Adipocyte (in vitro differentiated cells): ENCODE results near the gene OSTM1.

Experiments
- DNase-seq: peaks from one replicate; pipeline ENCODE4 v3.0.0-alpha.2; 2015; ENCODE audit warnings: low read depth
- H3K27me3 ChIP-seq: replicated peaks from 2 replicates; pipeline ENCODE4 v1.7.0; 2013; ENCODE audit warnings: mild to moderate bottlenecking, low read length, moderate library complexity; ENCODE audit not compliant: control insufficient read depth, insufficient read depth
- H3K36me3 ChIP-seq: 2 replicates; pipeline ENCODE4 v1.7.0; 2013; ENCODE audit warnings: low read length, mild to moderate bottlenecking, moderate library complexity; ENCODE audit not compliant: control insufficient read depth, insufficient read depth, severe bottlenecking
- H3K4me1 ChIP-seq: 2 replicates; pipeline ENCODE4 v1.7.0; 2013; ENCODE audit warnings: mild to moderate bottlenecking, low read length, moderate library complexity; ENCODE audit not compliant: control insufficient read depth, insufficient read depth
- H3K4me3 ChIP-seq: 2 replicates; pipeline ENCODE4 v1.7.0; 2013; ENCODE audit warnings: mild to moderate bottlenecking, low read length, moderate library complexity
- H3K9ac ChIP-seq: 2 replicates; pipeline ENCODE4 v1.7.0; 2013; ENCODE audit warnings: mild to moderate bottlenecking, low read length, moderate library complexity
- H3K9me3 ChIP-seq: 2 replicates; pipeline ENCODE4 v1.7.0; 2013; ENCODE audit warnings: mild to moderate bottlenecking, low read length, moderate library complexity; ENCODE audit not compliant: control insufficient read depth

Gene OSTM1

GRCh38 chr6:108100003-108100402, 25.5 kb upstream of the OSTM1 start:
- peaks cover 5% of the 10 kb centered on the region for H3K27me3 ChIP-seq
- H3K4me3 ChIP-seq: no peak overlapping the region
- H3K4me1 ChIP-seq: no peaks in the 10 kb centered on the region
- no peak for DNase-seq
- H3K9me3 ChIP-seq: no peaks in the 10 kb centered on the region
- H3K9ac ChIP-seq: no peak overlapping the region
- H3K36me3 ChIP-seq: no peaks in the 10 kb centered on the region

DNA sequence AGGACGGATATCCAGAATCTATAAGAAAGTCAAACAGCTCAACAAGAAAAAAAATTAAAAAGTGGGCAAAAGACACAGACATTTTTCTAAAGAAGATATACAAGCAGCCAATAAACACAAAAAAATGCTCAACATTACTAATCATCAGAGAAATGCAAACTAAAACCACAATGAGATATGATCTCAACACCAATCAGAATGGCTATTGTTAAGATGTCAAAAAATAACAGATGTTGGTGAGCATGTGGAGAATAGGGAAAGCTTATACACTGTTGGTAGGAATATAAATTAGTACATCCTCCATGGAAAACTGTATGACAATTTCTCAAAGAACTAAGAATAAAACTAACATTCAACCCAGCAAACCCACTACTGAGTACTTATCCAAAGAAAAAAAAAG, 23.3 kb upstream of the OSTM1 start:
- H3K9ac ChIP-seq: no peak overlapping the region
- no peaks in the 10 kb centered on the region for H3K36me3 ChIP-seq
- H3K9me3 ChIP-seq: no peaks in the 10 kb centered on the region
- no peaks in the 10 kb centered on the region for H3K4me1 ChIP-seq
- H3K4me3 ChIP-seq: no peak overlapping the region
- no peak for DNase-seq
- H3K27me3 ChIP-seq: peaks cover 5% of the 10 kb centered on the region

DNA sequence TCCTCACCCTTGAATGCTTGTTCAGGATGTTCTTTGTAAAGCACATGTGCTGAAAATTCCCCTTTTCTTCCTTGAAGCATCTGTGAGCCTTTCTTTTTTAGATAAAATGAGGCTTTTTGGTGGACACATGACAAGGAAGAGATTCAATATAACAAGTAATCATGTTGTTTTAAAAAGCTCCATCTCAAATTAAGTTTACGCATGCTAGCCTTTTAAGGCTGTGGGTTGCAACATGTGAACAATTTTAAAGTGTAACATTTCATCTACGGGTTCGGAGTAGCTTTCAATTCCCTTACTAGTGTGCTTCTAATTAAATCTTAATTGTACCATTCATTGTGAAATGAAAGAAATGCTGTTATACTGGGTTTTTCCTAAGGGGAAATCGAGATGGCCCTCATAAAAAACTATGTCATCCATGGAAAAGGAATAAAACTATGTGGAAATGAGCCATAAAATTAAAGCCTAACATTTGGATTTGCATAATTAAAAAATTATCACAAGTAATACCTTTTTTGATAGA, 19.3 kb upstream of the OSTM1 start:
- Histone ChIP-seq H3K4me1 (no peaks in the 10 kb centered on the region), H3K4me3 (no peak overlapping the region), H3K9me3 (no peaks in the 10 kb centered on the region), H3K27me3 (peaks cover 3% of the 10 kb centered on the region), H3K9ac (no peak overlapping the region), H3K36me3 (no peaks in the 10 kb centered on the region)
- no peak for DNase-seq

DNA sequence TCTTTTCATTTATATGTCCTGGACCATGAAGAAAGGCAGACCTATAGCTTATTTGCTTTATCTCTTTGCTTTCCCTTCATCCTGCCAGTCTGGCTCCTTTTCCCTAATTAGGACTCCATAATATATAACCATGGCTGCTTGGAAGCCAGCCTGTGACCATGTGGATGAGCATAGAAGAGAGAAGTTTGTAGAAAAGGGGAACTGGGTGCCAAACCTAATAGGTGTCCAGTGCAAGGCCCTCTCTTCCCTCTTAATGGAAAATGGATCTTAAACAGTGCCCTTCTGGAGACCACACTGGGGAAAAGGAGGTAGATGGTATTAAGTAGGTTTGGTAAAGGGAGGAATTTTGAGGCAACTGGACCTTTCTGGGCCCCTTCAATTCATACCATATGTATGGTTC, 16.7 kb upstream of the OSTM1 start:
- Histone ChIP-seq H3K9ac (no peak overlapping the region), H3K9me3 (no peaks in the 10 kb centered on the region)

GRCh38 chr6:108083349-108083748, 8.8 kb upstream of the OSTM1 start:
- no peaks in the 10 kb centered on the region for H3K9me3 ChIP-seq
- H3K36me3 ChIP-seq: no peaks in the 10 kb centered on the region
- no peak overlapping the region for H3K9ac ChIP-seq
- peaks cover 11% of the 10 kb centered on the region for H3K4me1 ChIP-seq
- no peak overlapping the region for H3K4me3 ChIP-seq
- no peak for DNase-seq
- H3K27me3 ChIP-seq: peaks cover 3% of the 10 kb centered on the region

More for the DNA sequence above, 16.7 kb upstream of the OSTM1 start:
- Histone ChIP-seq H3K27me3 (peaks cover 4% of the 10 kb centered on the region), H3K4me3 (no peak overlapping the region), H3K36me3 (no peaks in the 10 kb centered on the region), H3K4me1 (no peaks in the 10 kb centered on the region)
- DNase-seq: no peak

- H3K9ac ChIP-seq: no peak overlapping the region
- no peaks in the 10 kb centered on the region for H3K36me3 ChIP-seq
- H3K9me3 ChIP-seq: no peaks in the 10 kb centered on the region
- H3K27me3 ChIP-seq: peaks cover 3% of the 10 kb centered on the region
- no peak overlapping the region for H3K4me3 ChIP-seq
- H3K4me1 ChIP-seq: peaks cover 11% of the 10 kb centered on the region
- DNase-seq: no peak
Measured at GRCh38 chr6:108082539-108082938, 8.0 kb upstream of the OSTM1 start.

- peak overlapping the region; percentile 21 for H3K4me3 ChIP-seq
- no peaks in the 10 kb centered on the region for H3K9me3 ChIP-seq
- no peak overlapping the region for H3K9ac ChIP-seq
- peak; percentile 77 for DNase-seq
- no peaks in the 10 kb centered on the region for H3K36me3 ChIP-seq
- no peaks in the 10 kb centered on the region for H3K27me3 ChIP-seq
- peaks cover 15% of the 10 kb centered on the region for H3K4me1 ChIP-seq
Measured at GRCh38 chr6:108080010-108080780, 5.7 kb upstream of the OSTM1 start.

DNA sequence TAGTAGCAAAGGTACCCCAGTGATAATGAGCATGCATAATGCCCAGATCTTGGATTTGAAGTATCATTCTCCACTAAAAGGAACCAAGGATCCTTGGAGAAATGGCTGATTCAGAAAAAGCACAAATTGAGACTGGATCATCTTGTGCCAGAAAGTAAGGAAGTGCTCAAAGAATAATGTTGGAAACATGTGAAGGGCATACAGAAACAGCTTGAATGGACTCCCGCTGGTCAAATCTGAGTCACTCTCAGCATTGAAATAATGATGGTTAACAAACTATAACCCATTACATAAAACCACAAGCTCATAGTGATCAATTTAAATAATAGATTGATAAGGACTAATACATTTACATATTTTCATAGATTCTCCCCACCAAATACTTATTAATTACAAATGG, 3.6 kb upstream of the OSTM1 start:
- Histone ChIP-seq H3K4me1 (peaks cover 23% of the 10 kb centered on the region), H3K9me3 (no peaks in the 10 kb centered on the region), H3K4me3 (no peak overlapping the region), H3K36me3 (no peaks in the 10 kb centered on the region), H3K27me3 (no peaks in the 10 kb centered on the region), H3K9ac (no peak overlapping the region)
- DNase-seq: no peak

- Histone ChIP-seq H3K9me3 (no peaks in the 10 kb centered on the region), H3K9ac (peak overlapping the region; percentile 96), H3K4me1 (peaks cover 14% of the 10 kb centered on the region), H3K27me3 (no peaks in the 10 kb centered on the region), H3K4me3 (peak overlapping the region; percentile 94), H3K36me3 (no peaks in the 10 kb centered on the region)
- DNase-seq: peak; percentile 56
Measured at GRCh38 chr6:108074057-108074358, 533 bp downstream of the OSTM1 start.

DNA sequence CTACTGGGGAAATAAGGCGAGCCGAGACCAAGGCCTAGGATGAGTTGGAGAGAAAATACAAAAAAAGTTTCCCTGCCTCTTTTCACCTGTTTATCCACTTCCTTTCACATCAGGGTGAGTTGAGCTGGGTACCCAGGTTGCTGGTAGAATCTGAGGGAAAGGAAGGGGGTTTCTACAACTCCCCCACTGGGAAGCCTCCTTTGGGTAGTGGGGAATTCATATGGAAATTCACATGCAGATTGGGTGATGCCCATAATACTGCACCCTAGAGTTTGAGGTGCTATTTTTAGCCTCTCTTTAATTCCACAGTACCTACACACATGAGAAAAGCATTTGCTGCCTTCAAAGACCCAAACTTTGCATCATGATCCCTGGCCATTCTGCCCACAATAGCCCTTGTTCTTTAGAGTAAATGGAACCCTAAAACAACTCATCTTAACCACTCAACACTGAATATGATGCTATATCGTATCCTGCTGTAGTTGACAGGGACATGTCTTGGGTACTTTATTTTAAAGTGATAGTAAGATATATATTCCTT, 2.7 kb downstream of the OSTM1 start:
- Histone ChIP-seq H3K36me3 (no peaks in the 10 kb centered on the region), H3K9ac (no peak overlapping the region), H3K27me3 (no peaks in the 10 kb centered on the region)

DNA sequence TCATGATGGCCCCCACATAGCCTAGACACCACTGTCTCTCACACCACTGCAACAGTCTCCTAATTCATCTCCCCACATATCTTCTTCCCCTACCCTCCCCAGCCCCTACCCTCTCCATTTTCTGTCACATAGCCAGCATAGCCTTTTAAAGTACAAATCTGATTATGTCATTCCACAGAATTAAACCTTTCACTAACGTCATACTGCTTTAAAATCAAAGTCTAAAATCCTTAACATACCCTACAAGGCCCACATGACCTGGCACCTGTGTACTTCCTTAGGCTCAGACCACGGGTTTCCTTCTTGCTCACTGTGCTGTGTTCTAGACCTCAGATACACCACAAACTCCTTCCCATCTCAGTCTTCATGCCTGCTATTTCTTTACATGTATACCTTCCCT, 5.9 kb downstream of the OSTM1 start:
- Histone ChIP-seq H3K36me3 (no peaks in the 10 kb centered on the region), H3K4me1 (peaks cover 19% of the 10 kb centered on the region), H3K9me3 (no peaks in the 10 kb centered on the region), H3K9ac (no peak overlapping the region), H3K4me3 (no peak overlapping the region), H3K27me3 (no peaks in the 10 kb centered on the region)
- no peak for DNase-seq

More for the DNA sequence above, 2.7 kb downstream of the OSTM1 start:
- DNase-seq: no peak
- Histone ChIP-seq H3K4me1 (peaks cover 14% of the 10 kb centered on the region), H3K4me3 (no peak overlapping the region), H3K9me3 (no peaks in the 10 kb centered on the region)
